GM21529 (cell line): ENCODE data around the gene CMKLR1.

ENCODE experiments used
- ATAC-seq: cut with Tn5 transposase; IDR thresholded peaks from one replicate; pipeline ENCODE4 v1.9.1; 2021; ENCODE audit not compliant: unreplicated experiment

CMKLR1 gene

DNA sequence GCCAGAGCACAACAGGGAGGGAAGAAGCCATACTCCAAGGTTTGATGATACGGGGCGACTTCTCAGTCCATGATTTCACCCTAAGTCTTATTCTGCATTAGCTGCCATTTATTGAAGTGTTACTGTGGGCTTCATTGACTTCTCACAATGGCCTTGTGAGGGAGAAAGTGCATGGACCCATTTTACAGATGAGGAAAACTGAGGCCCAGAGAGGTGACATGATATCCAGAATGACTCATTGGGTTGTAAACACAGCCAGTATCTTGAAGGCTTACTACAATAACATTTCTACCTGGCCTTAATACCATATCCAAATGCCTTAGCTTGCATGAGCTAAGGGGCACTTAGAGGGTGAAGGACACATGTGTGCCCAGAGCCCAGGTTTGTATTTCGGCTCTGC is 100.6 kb downstream of the CMKLR1 start:
- ATAC-seq: no peak
